Loucy (cell line): ENCODE results near the gene FRAT1.

Source experiments
- EZH2phosphoT487 ChIP-seq: fragments of 200-600 bp; IDR thresholded peaks from 2 replicates; pipeline ENCODE4 v1.6.1; 2018; ENCODE audit warnings: antibody characterized with exemption, mild to moderate bottlenecking, moderate library complexity, borderline replicate concordance
- TF ChIP-seq, protein P1 (sequence below): fragments of 200-600 bp; sonication (generic); conservative IDR thresholded peaks from 2 replicates; pipeline ENCODE4 v1.5.1; 2014; ENCODE audit warnings: mild to moderate bottlenecking, antibody characterized with exemption, low read length

DNA sequence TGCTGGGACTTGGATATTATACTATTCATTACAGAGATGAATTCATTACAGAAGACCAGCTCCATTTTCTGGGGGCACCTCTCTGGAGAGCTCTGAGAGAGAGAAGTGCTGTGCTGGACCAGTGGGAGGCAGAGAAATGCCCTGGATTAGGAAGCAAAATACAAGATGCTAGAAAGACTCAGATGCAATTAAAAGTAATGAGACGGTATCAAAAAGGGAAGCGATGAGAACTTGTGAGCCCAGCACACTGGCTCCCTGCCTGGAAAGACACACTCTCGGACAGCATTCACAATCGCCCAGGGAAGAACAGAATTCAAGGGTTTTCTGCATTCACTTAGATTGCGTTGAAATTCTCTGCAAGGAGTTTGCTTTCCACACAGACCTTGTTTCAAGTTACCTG, 19.0 kb downstream of the FRAT1 start:
- TF ChIP-seq, protein P1, sequence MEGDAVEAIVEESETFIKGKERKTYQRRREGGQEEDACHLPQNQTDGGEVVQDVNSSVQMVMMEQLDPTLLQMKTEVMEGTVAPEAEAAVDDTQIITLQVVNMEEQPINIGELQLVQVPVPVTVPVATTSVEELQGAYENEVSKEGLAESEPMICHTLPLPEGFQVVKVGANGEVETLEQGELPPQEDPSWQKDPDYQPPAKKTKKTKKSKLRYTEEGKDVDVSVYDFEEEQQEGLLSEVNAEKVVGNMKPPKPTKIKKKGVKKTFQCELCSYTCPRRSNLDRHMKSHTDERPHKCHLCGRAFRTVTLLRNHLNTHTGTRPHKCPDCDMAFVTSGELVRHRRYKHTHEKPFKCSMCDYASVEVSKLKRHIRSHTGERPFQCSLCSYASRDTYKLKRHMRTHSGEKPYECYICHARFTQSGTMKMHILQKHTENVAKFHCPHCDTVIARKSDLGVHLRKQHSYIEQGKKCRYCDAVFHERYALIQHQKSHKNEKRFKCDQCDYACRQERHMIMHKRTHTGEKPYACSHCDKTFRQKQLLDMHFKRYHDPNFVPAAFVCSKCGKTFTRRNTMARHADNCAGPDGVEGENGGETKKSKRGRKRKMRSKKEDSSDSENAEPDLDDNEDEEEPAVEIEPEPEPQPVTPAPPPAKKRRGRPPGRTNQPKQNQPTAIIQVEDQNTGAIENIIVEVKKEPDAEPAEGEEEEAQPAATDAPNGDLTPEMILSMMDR: no peak
- no peak for TF ChIP-seq EZH2phosphoT487
